GM12892 (cell line): ENCODE results near the gene KLHL10.

Experiments used
- POLR2A ChIP-seq: IDR thresholded peaks from 2 replicates; pipeline ENCODE4 v1.6.1; 2011; ENCODE audit warnings: low read depth, low read length, control low read depth
- POLR2AphosphoS5 ChIP-seq: IDR thresholded peaks from 2 replicates; pipeline ENCODE4 v1.6.1; 2011; ENCODE audit warnings: low read depth, low read length, control low read depth
- TAF1 ChIP-seq: IDR thresholded peaks from 2 replicates; pipeline ENCODE4 v1.6.1; 2011; ENCODE audit warnings: low read depth, mild to moderate bottlenecking, control low read depth, low read length, borderline replicate concordance

DNA sequence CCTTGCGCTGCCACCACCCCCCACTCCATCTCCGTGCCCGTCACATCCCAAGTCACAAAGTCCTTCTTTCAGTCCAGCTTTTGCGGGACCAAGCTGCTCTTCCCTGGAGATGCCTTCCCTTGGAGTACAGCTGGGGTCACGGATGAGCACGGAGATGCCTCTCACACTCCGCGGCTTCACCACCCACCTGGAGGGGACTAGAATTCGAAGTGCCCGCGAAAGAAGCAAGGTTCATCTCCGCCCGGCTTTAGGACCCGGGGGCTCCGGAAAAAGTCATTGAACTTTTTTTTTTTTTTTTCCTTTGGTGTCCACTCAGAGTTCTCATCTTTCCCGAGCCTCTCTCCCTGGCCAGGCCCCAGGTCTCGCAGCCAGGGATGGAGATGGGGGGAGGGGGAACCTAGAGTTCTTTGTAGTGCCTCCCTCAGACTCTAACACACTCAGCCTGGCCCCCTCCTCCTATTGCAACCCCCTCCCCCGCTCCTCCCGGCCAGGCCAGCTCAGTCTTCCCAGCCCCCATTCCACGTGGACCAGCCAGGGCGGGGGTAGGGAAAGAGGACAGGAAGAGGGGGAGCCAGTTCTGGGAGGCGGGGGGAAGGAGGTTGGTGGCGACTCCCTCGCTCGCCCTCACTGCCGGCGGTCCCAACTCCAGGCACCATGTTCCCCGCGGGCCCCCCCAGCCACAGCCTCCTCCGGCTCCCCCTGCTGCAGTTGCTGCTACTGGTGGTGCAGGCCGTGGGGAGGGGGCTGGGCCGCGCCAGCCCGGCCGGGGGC is 25.1 kb upstream of the KLHL10 start, which contains the start of gene FKBP10:
- no peak for TF ChIP-seq POLR2AphosphoS5
- TF ChIP-seq POLR2A, result no peak
- no peak for TF ChIP-seq TAF1
